ENCODE measurements around the gene FOXK1. TPM values are rescaled to one million over a fixed set of nuclear protein-coding genes. Genes with fewer than 3 reads are reported as not detected.

FOXK1 gene
- total and polyA plus RNA-seq, 9 of the 15 experiments (the other 6 are each of a cell fraction or from before 2014, with no cell fraction given), result 0.32 to 45.5 (median 8.1) TPM

GRCh38 chr7:4726566-4726965 lies 44.5 kb downstream of the FOXK1 start (continued):
- TF ChIP-seq NFE2L1 (tag; IDR thresholded peaks at IDR 0.05; ENCODE audit: borderline replicate concordance, low read depth), result no peak
- TF ChIP-seq ZNF717 (CRISPR knock-in tag; IDR thresholded peaks at IDR 0.05), result no peak
- TF ChIP-seq ZNF644 (tag; IDR thresholded peaks at IDR 0.05; ENCODE audit: low read depth), result no peak
- TF ChIP-seq ETV5 (CRISPR knock-in tag; IDR thresholded peaks at IDR 0.05; ENCODE audit: low read depth), result no peak
- TF ChIP-seq NFXL1 (CRISPR knock-in tag; IDR thresholded peaks at IDR 0.05), result no peak
- TF ChIP-seq, protein P1, sequence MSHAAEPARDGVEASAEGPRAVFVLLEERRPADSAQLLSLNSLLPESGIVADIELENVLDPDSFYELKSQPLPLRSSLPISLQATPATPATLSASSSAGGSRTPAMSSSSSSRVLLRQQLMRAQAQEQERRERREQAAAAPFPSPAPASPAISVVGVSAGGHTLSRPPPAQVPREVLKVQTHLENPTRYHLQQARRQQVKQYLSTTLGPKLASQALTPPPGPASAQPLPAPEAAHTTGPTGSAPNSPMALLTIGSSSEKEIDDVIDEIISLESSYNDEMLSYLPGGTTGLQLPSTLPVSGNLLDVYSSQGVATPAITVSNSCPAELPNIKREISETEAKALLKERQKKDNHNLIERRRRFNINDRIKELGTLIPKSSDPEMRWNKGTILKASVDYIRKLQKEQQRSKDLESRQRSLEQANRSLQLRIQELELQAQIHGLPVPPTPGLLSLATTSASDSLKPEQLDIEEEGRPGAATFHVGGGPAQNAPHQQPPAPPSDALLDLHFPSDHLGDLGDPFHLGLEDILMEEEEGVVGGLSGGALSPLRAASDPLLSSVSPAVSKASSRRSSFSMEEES (CRISPR knock-in tag; IDR thresholded peaks at IDR 0.05), result no peak
- TF ChIP-seq, protein P2, sequence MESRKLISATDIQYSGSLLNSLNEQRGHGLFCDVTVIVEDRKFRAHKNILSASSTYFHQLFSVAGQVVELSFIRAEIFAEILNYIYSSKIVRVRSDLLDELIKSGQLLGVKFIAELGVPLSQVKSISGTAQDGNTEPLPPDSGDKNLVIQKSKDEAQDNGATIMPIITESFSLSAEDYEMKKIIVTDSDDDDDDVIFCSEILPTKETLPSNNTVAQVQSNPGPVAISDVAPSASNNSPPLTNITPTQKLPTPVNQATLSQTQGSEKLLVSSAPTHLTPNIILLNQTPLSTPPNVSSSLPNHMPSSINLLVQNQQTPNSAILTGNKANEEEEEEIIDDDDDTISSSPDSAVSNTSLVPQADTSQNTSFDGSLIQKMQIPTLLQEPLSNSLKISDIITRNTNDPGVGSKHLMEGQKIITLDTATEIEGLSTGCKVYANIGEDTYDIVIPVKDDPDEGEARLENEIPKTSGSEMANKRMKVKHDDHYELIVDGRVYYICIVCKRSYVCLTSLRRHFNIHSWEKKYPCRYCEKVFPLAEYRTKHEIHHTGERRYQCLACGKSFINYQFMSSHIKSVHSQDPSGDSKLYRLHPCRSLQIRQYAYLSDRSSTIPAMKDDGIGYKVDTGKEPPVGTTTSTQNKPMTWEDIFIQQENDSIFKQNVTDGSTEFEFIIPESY (CRISPR knock-in tag; IDR thresholded peaks at IDR 0.05), result no peak

All from K562 (cell line).